ENCODE data around the gene SLC29A3. TPM values are rescaled to one million over a fixed set of nuclear protein-coding genes. Genes with fewer than 3 reads are reported as not detected.

SLC29A3 gene
- total RNA-seq, 1 experiment from 2014 or later: 9.2 TPM

DNA sequence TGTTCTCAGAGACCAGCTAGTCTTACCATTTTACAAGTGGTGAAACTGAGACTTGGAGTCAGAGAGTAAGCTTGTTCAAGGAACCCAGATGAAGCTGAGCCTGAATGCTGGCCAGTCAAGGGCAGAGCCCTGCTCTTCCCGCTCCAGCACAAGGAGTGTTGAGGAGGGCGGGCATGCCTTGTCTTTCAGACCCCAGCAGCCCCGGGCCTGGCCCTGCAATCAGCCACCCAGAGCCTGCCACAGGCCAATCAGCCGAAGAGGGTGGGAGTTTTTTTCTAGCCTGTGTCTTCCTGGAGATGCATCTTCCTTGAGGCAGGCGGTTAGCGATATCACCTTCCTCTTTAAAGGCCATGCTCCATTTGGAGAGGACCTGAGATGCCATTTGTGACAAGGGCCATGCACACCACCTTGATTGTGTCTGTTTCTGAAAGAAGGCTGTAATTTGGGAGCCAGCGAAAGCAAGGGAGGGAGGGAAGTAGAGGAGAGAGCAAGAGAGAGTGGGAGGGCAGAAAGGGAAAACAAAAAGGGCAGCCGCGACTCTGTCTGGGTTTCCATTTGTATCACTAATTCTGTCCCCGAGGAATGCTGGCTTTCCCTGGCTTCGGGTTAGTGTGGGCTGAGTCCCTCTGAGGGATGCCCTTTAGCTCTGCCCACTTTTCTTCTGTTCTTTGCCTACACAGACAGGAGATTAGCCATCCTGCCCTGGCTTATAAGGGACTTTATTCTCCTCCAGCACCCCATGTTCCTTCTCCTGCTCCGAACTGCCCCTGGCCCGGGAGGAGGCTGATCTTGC lies 85.6 kb downstream of the SLC29A3 start:
- Histone ChIP-seq H3K56ac (ENCODE audit: insufficient read length, low read depth, low read length) (no peak overlapping the region), H3K18ac (ENCODE audit: insufficient read length, low read depth, low read length) (no peak overlapping the region), H4K20me1 (ENCODE audit: control insufficient read depth, insufficient read depth, insufficient read length) (no peaks in the 10 kb centered on the region), H2BK120ac (ENCODE audit: low read depth, low read length, poor library complexity, severe bottlenecking) (no peak overlapping the region), H3K4ac (ENCODE audit: low read depth, low read length) (no peak overlapping the region), H4K91ac (ENCODE audit: insufficient read length, low read depth, low read length) (no peak overlapping the region), H3K27me3 (ENCODE audit: insufficient read depth, low read length) (peaks cover 2% of the 10 kb centered on the region; the same call in 1 of the 2 replicates), H3K79me1 (ENCODE audit: insufficient read depth, low read depth, low read length, poor library complexity, severe bottlenecking) (no peaks in the 10 kb centered on the region), H3K23me2 (ENCODE audit: insufficient read length, low read depth, low read length, poor library complexity, severe bottlenecking) (no peaks in the 10 kb centered on the region), H4K8ac (replicated peaks; ENCODE audit: insufficient read length, low read depth, low read length) (no peak overlapping the region), H3K23ac (ENCODE audit: insufficient read length, low read depth, low read length) (no peak overlapping the region), H2BK15ac (ENCODE audit: low read depth, low read length) (no peak overlapping the region), H2AK5ac (ENCODE audit: insufficient read length, low read length) (no peak overlapping the region), H2BK20ac (ENCODE audit: low read depth, low read length, poor library complexity, severe bottlenecking) (no peak overlapping the region), H3K4me1 (ENCODE audit: insufficient read depth, low read length) (no peaks in the 10 kb centered on the region), H4K5ac (ENCODE audit: insufficient read length, low read depth, low read length) (no peak overlapping the region), H3T11ph (ENCODE audit: low read length) (no peak overlapping the region), H3K14ac (ENCODE audit: insufficient read depth, low read length) (no peak overlapping the region), H2BK5ac (ENCODE audit: insufficient read length, low read length) (no peak overlapping the region), H2AFZ (ENCODE audit: low read length) (no peak overlapping the region), H3K79me2 (ENCODE audit: insufficient read depth, low read length) (no peaks in the 10 kb centered on the region), H3K4me2 (ENCODE audit: insufficient read depth, insufficient read length, low read length) (no peak overlapping the region), H3K27ac (ENCODE audit: insufficient read length, low read depth, low read length) (no peak overlapping the region), H3K9ac (ENCODE audit: extremely low read depth, insufficient read length, low read length) (no peak overlapping the region), H2BK12ac (ENCODE audit: insufficient read length, low read depth, low read length) (no peak overlapping the region), H3K9me3 (ENCODE audit: control insufficient read depth, low read depth, low read length) (no peaks in the 10 kb centered on the region)
- peak; percentile 58 for DNase-seq
- no peaks in the 10 kb centered on the region; a peak in 1 of 5 replicates for H3K9me3 Mint-ChIP-seq
- H3K4me1 Mint-ChIP-seq: peaks cover 11 to 12% of the 10 kb centered on the region in 2 experiments
- peaks cover 41% of the 10 kb centered on the region for H3K27me3 Mint-ChIP-seq (ENCODE audit: low read depth)
- WGBS (ENCODE audit: extremely low coverage, insufficient read length, low lambda C conversion rate): no CpG with 5 or more reads among the region's 13 CpGs
- no peak overlapping the region for H3K27ac Mint-ChIP-seq
- no peak overlapping the region for H3K4me3 Mint-ChIP-seq
- no peaks in the 10 kb centered on the region for H3K36me3 Mint-ChIP-seq (ENCODE audit: insufficient read depth in 1 of 3, low read depth in 3 of 3)
- TF ChIP-seq, protein P1, sequence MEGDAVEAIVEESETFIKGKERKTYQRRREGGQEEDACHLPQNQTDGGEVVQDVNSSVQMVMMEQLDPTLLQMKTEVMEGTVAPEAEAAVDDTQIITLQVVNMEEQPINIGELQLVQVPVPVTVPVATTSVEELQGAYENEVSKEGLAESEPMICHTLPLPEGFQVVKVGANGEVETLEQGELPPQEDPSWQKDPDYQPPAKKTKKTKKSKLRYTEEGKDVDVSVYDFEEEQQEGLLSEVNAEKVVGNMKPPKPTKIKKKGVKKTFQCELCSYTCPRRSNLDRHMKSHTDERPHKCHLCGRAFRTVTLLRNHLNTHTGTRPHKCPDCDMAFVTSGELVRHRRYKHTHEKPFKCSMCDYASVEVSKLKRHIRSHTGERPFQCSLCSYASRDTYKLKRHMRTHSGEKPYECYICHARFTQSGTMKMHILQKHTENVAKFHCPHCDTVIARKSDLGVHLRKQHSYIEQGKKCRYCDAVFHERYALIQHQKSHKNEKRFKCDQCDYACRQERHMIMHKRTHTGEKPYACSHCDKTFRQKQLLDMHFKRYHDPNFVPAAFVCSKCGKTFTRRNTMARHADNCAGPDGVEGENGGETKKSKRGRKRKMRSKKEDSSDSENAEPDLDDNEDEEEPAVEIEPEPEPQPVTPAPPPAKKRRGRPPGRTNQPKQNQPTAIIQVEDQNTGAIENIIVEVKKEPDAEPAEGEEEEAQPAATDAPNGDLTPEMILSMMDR (conservative IDR thresholded peaks at IDR 0.05): no peak

Data from H9 (cell line).